ENCODE data around the gene PPP1R12B. TPM values are rescaled to one million over a fixed set of nuclear protein-coding genes. Genes with fewer than 3 reads are reported as not detected.

Gene PPP1R12B
- total RNA-seq, 2 donors from 2014 or later, result 420 to 821 TPM

- TF ChIP-seq CTCF (IDR thresholded peaks at IDR 0.05), result no peak
- Histone ChIP-seq H3K27me3 (no peaks in the 10 kb centered on the region), H3K36me3 (peaks cover 4% of the 10 kb centered on the region), H3K4me3 (no peak overlapping the region), H3K27ac (no peak overlapping the region), H3K9me3 (no peaks in the 10 kb centered on the region), H3K4me1 (no peaks in the 10 kb centered on the region)
- no peak for DNase-seq (ENCODE audit: low spot score)
Measured at GRCh38 chr1:202316186-202316585, 32.3 kb upstream of the PPP1R12B start.

- no peak for DNase-seq (ENCODE audit: low spot score)
- H3K4me1 ChIP-seq, result no peaks in the 10 kb centered on the region
- no peak overlapping the region for H3K27ac ChIP-seq
- H3K4me3 ChIP-seq, result no peak overlapping the region
- TF ChIP-seq CTCF (IDR thresholded peaks at IDR 0.05), result no peak
- no peaks in the 10 kb centered on the region for H3K27me3 ChIP-seq
- H3K36me3 ChIP-seq, result peaks cover 4% of the 10 kb centered on the region
- H3K9me3 ChIP-seq, result no peaks in the 10 kb centered on the region
Measured at GRCh38 chr1:202317941-202318925, 30.3 kb upstream of the PPP1R12B start.

- TF ChIP-seq CTCF (IDR thresholded peaks at IDR 0.05), result no peak
Measured at GRCh38 chr1:202319381-202320080, 29.0 kb upstream of the PPP1R12B start.

GRCh38 chr1:202320081-202320405 is 28.5 kb upstream of the PPP1R12B start:
- Histone ChIP-seq H3K27me3 (no peaks in the 10 kb centered on the region), H3K9me3 (no peaks in the 10 kb centered on the region), H3K4me1 (no peaks in the 10 kb centered on the region), H3K4me3 (no peak overlapping the region), H3K36me3 (peaks cover 4% of the 10 kb centered on the region), H3K27ac (no peak overlapping the region)
- TF ChIP-seq CTCF (IDR thresholded peaks at IDR 0.05), result no peak
- no peak for DNase-seq (ENCODE audit: low spot score)

More at GRCh38 chr1:202319381-202320080, 29.0 kb upstream of the PPP1R12B start:
- Histone ChIP-seq H3K36me3 (peaks cover 4% of the 10 kb centered on the region), H3K27me3 (no peaks in the 10 kb centered on the region), H3K4me3 (no peak overlapping the region), H3K27ac (no peak overlapping the region), H3K4me1 (no peaks in the 10 kb centered on the region), H3K9me3 (no peaks in the 10 kb centered on the region)
- no peak for DNase-seq (ENCODE audit: low spot score)

- DNase-seq (ENCODE audit: low spot score), result no peak
Measured at GRCh38 chr1:202323731-202324130, 24.8 kb upstream of the PPP1R12B start.

More at GRCh38 chr1:202323731-202324130, 24.8 kb upstream of the PPP1R12B start:
- TF ChIP-seq CTCF (IDR thresholded peaks at IDR 0.05), result no peak
- Histone ChIP-seq H3K27ac (no peak overlapping the region), H3K4me1 (no peaks in the 10 kb centered on the region), H3K4me3 (no peak overlapping the region), H3K27me3 (no peaks in the 10 kb centered on the region), H3K9me3 (no peaks in the 10 kb centered on the region), H3K36me3 (peaks cover 3% of the 10 kb centered on the region)

Data from right atrium auricular region (tissue), 2 donors.